Adipocyte (in vitro differentiated cells): ENCODE measurements around the gene C2CD4A.
"Not testable (repeated sequence)": the region's sequence is repeated elsewhere in the genome, so short reads cannot be mapped to it uniquely, and the experiment has no call there.

Experiments used
- DNase-seq: peaks from one replicate; pipeline ENCODE4 v3.0.0-alpha.2; 2015; ENCODE audit warnings: low read depth
- H3K27me3 ChIP-seq: replicated peaks from 2 replicates; pipeline ENCODE4 v1.7.0; 2013; ENCODE audit warnings: mild to moderate bottlenecking, low read length, moderate library complexity; ENCODE audit not compliant: control insufficient read depth, insufficient read depth
- H3K36me3 ChIP-seq: 2 replicates; pipeline ENCODE4 v1.7.0; 2013; ENCODE audit warnings: low read length, mild to moderate bottlenecking, moderate library complexity; ENCODE audit not compliant: control insufficient read depth, insufficient read depth, severe bottlenecking
- H3K4me1 ChIP-seq: 2 replicates; pipeline ENCODE4 v1.7.0; 2013; ENCODE audit warnings: mild to moderate bottlenecking, low read length, moderate library complexity; ENCODE audit not compliant: control insufficient read depth, insufficient read depth
- H3K4me3 ChIP-seq: 2 replicates; pipeline ENCODE4 v1.7.0; 2013; ENCODE audit warnings: mild to moderate bottlenecking, low read length, moderate library complexity
- H3K9ac ChIP-seq: 2 replicates; pipeline ENCODE4 v1.7.0; 2013; ENCODE audit warnings: mild to moderate bottlenecking, low read length, moderate library complexity
- H3K9me3 ChIP-seq: 2 replicates; pipeline ENCODE4 v1.7.0; 2013; ENCODE audit warnings: mild to moderate bottlenecking, low read length, moderate library complexity; ENCODE audit not compliant: control insufficient read depth

The C2CD4A gene, protein sequence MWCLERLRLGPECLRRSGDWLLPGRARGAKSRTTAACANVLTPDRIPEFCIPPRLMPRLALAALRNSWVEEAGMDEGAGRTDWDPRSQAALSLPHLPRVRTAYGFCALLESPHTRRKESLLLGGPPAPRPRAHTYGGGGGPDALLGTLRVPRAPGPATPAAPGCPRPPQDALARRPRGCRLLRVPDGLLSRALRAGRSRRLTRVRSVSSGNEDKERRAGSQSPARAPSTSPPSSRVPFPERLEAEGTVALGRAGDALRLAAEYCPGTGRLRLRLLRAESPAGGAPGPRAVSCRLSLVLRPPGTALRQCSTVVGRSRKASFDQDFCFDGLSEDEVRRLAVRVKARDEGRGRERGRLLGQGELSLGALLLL

DNA sequence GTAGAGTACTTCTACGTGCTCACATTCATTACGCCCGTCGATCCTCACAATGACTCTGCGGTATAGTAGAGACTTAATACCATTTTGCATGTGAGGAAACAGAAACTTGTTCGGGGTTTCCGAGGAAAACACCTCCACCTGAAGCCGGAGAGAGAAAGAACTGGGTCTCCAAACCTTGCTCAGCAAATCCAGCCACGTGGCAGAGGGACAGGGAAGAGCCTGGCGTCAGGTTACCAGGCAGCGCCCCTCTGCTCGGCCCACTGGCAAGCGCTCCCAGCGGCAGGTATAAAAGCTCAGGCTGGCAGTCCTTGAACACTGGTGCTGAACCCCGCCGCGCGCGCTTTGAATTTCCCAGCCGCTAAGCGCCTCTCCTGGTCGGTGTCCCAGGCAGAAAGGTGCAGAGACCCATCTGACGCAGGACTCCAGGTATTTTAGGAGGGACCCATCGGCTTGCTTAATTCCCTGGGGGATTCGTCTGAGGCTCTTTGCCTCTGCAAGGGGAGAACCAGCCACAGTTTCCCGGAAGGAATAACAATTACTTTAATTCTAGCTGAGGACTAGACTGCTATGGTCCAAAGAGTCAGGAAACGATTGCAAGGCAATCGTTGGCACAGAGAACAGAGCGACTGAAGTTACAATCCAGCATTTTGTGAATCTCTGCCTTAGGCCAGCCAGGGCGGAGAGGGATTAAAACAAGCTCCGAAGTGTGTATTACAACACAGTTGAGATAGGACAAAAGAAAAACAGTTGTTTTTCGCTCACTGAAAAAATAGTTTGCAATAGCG lies at the start of gene C2CD4A:
Gene C2CD4A (plus strand): TSS at position 315 of the 785 bp plus-strand sequence. CDS start 637 bp downstream, outside the sequence.
- peak within 1 kb of the TSS; percentile 77 for H3K4me3 ChIP-seq

GRCh38 chr15:62020576-62021160 lies 46.1 kb upstream of the C2CD4A start:
- Histone ChIP-seq H3K27me3 (no peaks in the 10 kb centered on the region), H3K9me3 (no peaks in the 10 kb centered on the region), H3K9ac (no peak overlapping the region), H3K4me3 (no peak overlapping the region), H3K4me1 (no peaks in the 10 kb centered on the region), H3K36me3 (peaks cover 16% of the 10 kb centered on the region)
- DNase-seq, result peak; percentile 9

More for the DNA sequence above, at the start of gene C2CD4A:
- Histone ChIP-seq H3K27me3 (peaks cover 10% of the 10 kb centered on the region), H3K4me1 (peaks cover 13% of the 10 kb centered on the region), H3K36me3 (no peaks in the 10 kb centered on the region), H3K9ac (no peak within 1 kb of the TSS), H3K9me3 (no peaks in the 10 kb centered on the region)
- DNase-seq, result peak; percentile 73

DNA sequence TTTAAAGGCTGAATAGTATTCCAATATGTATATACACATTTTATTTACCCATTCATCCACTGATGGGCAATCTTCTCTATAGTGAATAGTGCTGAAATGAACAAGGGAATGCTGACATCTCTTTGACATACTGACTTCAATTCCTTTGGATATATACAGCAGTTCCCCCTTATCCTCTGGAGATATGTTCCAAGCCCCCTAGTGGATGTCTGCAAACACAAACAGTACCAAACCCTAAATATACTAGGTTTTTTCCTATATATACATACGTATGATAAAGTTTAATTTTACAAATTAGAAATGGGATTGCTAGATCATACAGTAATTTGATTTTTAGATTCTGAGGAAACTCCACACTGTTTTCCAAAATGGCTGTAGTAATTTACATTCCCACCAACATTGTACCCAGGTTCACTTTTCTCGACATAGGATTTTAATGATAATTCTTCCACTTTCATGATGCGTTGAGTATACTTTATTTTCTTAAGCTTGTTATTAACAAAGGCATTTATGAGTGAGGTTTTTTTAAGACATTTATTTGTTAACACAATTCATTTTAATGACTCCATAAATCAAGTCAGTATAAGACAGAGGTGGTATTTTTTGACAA lies 44.7 kb upstream of the C2CD4A start:
- Histone ChIP-seq H3K9me3 (no peaks in the 10 kb centered on the region), H3K4me3 (no peak overlapping the region), H3K9ac (no peak overlapping the region), H3K4me1 (no peaks in the 10 kb centered on the region), H3K27me3 (no peaks in the 10 kb centered on the region), H3K36me3 (peaks cover 16% of the 10 kb centered on the region)
- peak; percentile 3 for DNase-seq

- H3K9ac ChIP-seq, result no peak overlapping the region
- peak; percentile 3 for DNase-seq
- H3K9me3 ChIP-seq, result no peaks in the 10 kb centered on the region
- H3K36me3 ChIP-seq, result peaks cover 27% of the 10 kb centered on the region
- peaks cover 5% of the 10 kb centered on the region for H3K4me1 ChIP-seq
- no peaks in the 10 kb centered on the region for H3K27me3 ChIP-seq
- no peak overlapping the region for H3K4me3 ChIP-seq
Measured at GRCh38 chr15:62026487-62027262, 40.1 kb upstream of the C2CD4A start.

- Histone ChIP-seq H3K4me3 (no peak overlapping the region), H3K9me3 (no peaks in the 10 kb centered on the region), H3K4me1 (peaks cover 5% of the 10 kb centered on the region), H3K27me3 (no peaks in the 10 kb centered on the region), H3K36me3 (peaks cover 24% of the 10 kb centered on the region), H3K9ac (no peak overlapping the region)
- no peak for DNase-seq
Measured at GRCh38 chr15:62027263-62027565, 39.6 kb upstream of the C2CD4A start.

- H3K4me3 ChIP-seq, result no peak overlapping the region
- peaks cover 5% of the 10 kb centered on the region for H3K4me1 ChIP-seq
- peaks cover 22% of the 10 kb centered on the region for H3K36me3 ChIP-seq
- DNase-seq, result no peak
- H3K9me3 ChIP-seq, result no peaks in the 10 kb centered on the region
- H3K9ac ChIP-seq, result no peak overlapping the region
- H3K27me3 ChIP-seq, result no peaks in the 10 kb centered on the region
Measured at GRCh38 chr15:62027916-62028315, 38.9 kb upstream of the C2CD4A start.

DNA sequence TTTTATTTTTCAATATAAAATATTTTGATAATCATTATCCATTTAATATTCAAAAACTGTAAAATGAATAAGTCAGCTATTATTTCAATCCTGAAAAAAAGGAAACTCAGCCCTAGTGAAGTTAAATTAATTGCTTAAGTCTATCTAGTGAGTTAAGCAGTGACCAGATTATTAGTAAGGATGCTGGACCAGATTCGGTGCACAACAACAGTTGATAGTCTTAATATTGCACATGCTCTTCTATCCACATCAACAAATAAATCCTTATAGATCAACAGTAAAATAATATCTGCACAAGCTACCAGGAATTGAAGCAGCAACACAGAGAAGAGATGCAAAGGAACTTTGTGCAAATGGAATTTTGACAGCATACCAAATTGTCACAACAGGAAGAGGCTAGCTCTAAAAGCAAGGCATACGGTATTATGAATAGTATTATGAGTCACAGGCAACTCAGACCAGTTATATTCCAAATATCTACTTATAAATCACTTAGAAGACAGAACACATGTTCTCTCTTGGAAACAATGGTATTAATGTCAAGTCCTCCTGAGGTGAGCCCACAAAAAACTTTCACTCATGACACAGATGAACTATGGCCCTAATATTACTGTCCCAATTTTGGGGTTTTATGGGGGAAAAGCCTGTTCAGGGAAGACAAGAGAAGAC lies 31.4 kb upstream of the C2CD4A start:
- DNase-seq, result peak; percentile 54
- H3K27me3 ChIP-seq, result no peaks in the 10 kb centered on the region

GRCh38 chr15:62046078-62046743 lies 20.6 kb upstream of the C2CD4A start:
- H3K36me3 ChIP-seq, result peaks cover 3% of the 10 kb centered on the region
- no peak for DNase-seq

More for the DNA sequence above, 31.4 kb upstream of the C2CD4A start:
- Histone ChIP-seq H3K36me3 (peaks cover 21% of the 10 kb centered on the region), H3K9ac (no peak overlapping the region), H3K9me3 (no peaks in the 10 kb centered on the region), H3K4me3 (no peak overlapping the region), H3K4me1 (peaks cover 17% of the 10 kb centered on the region)

GRCh38 chr15:62047282-62047827 lies 19.4 kb upstream of the C2CD4A start:
- Histone ChIP-seq H3K36me3 (no peaks in the 10 kb centered on the region), H3K9me3 (no peaks in the 10 kb centered on the region), H3K9ac (no peak overlapping the region), H3K27me3 (no peaks in the 10 kb centered on the region), H3K4me3 (no peak overlapping the region), H3K4me1 (no peaks in the 10 kb centered on the region)
- no peak for DNase-seq

More at GRCh38 chr15:62046078-62046743, 20.6 kb upstream of the C2CD4A start:
- H3K4me3 ChIP-seq, result no peak overlapping the region
- no peak overlapping the region for H3K9ac ChIP-seq
- H3K4me1 ChIP-seq, result no peaks in the 10 kb centered on the region
- H3K9me3 ChIP-seq, result no peaks in the 10 kb centered on the region
- H3K27me3 ChIP-seq, result no peaks in the 10 kb centered on the region

GRCh38 chr15:62048254-62048653 lies 18.5 kb upstream of the C2CD4A start:
- H3K9ac ChIP-seq, DNase-seq, H3K4me3 ChIP-seq, H3K27me3 ChIP-seq, H3K9me3 ChIP-seq, H3K4me1 ChIP-seq, H3K36me3 ChIP-seq: not testable (repeated sequence)
